Choroid plexus epithelial cell (primary cell): ENCODE results near the gene PEX10.

ENCODE experiments used
- DNase-seq: peaks from one replicate; pipeline ENCODE4 v3.0.0-alpha.2; 2010; ENCODE audit warnings: low read depth
- H3K4me3 ChIP-seq: 2 replicates; pipeline ENCODE4 v1.5.1; 2011; ENCODE audit warnings: low read depth, mild to moderate bottlenecking, control low read depth, low read length, moderate library complexity
- CTCF ChIP-seq: conservative IDR thresholded peaks from 2 replicates; pipeline ENCODE4 v1.5.1; 2011; ENCODE audit warnings: low read depth, mild to moderate bottlenecking, control low read depth, inconsistent platforms, low read length, moderate library complexity

PEX10 gene

DNA sequence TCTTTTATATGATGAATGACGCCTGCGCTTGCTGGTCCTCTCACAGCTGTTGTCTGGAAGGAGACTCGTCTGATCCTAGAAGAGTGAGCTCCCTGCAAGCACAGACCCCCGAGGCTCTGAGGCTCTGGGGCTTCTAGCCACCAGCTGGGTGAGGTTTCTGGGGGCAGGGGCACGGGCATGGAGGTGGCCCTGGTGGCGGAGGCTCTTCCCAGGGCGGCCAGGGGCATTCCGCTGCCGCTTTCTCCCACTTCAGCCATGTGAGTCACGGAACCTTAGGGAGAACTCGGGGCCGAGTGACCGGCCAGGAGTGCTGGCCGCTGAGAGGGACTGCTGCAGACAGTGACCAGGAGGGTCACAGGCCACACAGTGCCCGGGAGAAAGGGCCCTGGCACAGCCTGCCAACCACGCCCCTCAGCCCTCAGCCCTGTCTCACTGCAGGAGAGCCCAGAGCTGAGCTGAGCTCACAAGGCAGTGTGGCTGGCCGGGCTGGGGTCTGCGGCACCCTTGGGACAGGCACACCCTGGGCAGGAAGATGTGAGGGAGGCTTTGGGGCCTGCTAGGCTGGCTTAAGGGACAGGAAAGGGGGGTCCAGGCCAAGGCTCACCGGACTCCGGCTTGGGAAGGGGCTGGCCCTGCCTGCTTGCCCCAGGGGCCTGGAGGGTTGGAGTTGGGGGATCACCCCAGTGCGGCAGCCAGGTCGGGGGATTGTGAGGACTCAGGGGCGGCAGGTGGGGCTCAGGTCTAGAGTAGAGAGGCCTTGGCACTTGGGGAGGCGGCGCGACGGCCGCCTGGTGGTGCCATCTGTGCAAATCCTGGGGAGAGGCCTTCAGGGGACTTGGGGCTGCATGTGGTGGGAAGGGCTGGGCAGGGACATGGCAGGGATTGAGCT, 56.7 kb downstream of the PEX10 start:
- DNase-seq = no peak
- no peak for TF ChIP-seq CTCF
- no peak overlapping the region for H3K4me3 ChIP-seq

DNA sequence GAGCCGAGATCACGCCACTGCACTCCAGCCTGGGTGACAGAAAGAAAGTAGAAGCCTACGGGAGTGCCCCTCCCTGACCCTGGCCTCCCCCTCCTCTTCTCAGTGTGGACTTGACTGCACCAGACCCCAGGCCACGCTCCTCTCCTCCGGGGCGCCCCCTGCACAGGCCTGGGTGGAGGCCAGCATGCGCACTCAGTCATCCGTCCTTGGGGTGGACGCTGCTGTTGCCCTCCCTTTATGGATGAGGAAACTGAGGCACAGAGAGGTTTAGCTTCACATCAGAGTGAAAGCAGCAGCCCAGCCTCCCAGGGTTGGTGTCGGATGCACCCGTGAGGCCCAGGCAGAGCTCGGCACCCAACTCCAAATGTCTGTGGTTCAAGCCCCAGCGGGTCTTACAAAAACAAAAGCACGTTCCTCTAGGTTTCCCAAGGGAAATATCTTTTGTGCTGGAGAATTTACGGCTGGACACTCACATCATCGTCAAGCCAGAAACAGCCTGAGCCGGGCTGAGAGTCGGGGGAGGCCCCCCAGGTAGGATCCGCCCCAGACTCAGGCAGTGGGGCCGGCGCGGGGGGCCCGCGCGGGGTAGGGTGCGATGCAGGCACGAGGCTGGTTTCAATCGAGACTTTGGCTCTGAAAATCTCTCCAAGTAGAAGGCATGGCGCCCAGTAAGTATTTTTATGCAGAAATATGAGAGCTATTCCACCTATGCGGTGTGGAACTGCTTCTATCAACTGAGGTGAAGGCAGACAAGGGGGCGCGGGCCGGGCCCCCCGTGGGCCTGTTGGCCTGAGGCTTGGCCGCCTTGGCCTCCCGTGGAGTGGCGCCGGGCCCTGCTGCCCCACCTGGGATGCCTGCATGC, 57.6 kb downstream of the PEX10 start:
- no peak for TF ChIP-seq CTCF
- no peak overlapping the region for H3K4me3 ChIP-seq
- DNase-seq = peak; percentile 16
